COLO668 (cell line): ENCODE data around the gene KAT5.
"Not testable (repeated sequence)": the region's sequence is repeated elsewhere in the genome, so short reads cannot be mapped to it uniquely, and the experiment has no call there.

ENCODE experiments used
- DNase-seq: peaks from one replicate; lab custom pipeline; 2025; ENCODE audit not compliant: unreplicated experiment; lab: John Stamatoyannopoulos, UW

Gene KAT5

DNA sequence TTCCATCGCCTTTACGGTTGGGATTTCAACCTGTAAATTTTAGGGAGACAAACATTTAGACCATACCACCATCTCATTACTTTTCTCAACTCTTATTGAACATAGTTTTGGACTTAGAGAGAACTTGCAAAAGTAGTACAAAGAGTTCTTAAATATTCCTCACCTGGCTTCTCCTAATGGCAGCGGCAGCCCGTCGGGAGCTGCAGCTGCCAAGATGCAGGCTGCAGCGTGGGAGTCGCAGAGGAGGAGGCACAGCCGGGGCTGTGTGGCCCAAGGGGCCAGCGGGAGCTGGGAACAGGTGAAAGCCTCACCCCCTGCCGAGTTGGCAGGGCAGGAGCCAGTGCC, 31.6 kb downstream of the KAT5 start:
- DNase-seq = no peak

GRCh38 chr11:65744026-65744698, 32.1 kb downstream of the KAT5 start:
- peak; percentile 47 for DNase-seq

- no peak for DNase-seq
Measured at GRCh38 chr11:65744699-65745042, 32.6 kb downstream of the KAT5 start.

DNA sequence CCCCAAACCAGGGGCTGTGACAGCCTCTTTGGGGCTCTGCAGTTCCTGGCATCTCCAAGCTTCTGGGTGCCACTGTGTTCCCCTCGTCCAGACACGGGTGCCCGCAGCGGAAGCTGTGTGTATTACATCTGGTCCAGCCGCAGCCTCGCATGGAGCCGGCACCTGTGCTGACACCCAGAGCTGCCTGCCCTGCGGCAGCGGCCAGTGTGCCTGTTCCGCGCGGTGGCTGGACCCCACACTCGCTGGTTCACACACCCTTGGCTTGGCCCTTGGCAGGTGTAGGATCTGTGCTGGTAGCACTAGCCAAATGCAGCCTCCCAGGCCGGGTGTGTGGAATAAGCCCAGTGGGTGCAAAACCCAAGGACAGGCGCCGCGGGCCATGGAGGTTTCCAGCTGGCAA, 33.0 kb downstream of the KAT5 start:
- no peak for DNase-seq

- DNase-seq = not testable (repeated sequence)
Measured at GRCh38 chr11:65762169-65762568, 50.1 kb downstream of the KAT5 start.

GRCh38 chr11:65762816-65763215, 50.8 kb downstream of the KAT5 start:
- DNase-seq = not testable (repeated sequence)

DNA sequence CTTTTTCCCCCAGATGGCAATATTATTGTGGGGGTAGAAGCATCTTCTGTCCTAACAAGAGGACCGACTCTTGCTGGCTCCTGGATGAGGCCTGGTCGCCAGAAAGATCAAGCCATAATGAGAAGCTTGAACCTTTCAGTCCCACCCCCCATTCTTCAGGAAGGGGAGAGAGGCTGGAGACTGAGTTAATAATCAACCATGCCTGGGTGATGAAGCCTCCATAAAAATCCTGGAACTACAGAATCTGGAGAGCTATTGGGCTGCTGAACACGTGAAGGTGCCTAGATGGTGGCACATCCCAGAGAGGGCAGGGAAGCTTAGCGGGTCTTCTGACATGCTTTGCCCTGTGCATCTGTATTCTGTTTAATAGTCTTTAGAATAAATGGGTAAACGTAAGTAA, 52.4 kb downstream of the KAT5 start:
- DNase-seq = no peak

- DNase-seq = no peak
Measured at GRCh38 chr11:65766535-65766934, 54.5 kb downstream of the KAT5 start.

GRCh38 chr11:65767406-65767805, 55.4 kb downstream of the KAT5 start:
- no peak for DNase-seq

GRCh38 chr11:65767806-65768205, 55.8 kb downstream of the KAT5 start:
- DNase-seq = not testable (repeated sequence)
